Stimulated activated CD8-positive, alpha-beta memory T cell treated with anti-CD3 and anti-CD28 coated beads, Interleukin-7, amount 100 ng/mL, for 24 hours (primary cell): ENCODE measurements around the gene ZGPAT.

Experiments
- DNase-seq: peaks from one replicate; pipeline ENCODE4 v3.0.0-alpha.2; 2020; ENCODE audit warnings: low read depth

ZGPAT gene

GRCh38 chr20:63734946-63735858 lies 27.4 kb downstream of the ZGPAT start:
- DNase-seq, result no peak

GRCh38 chr20:63735859-63736718 lies 28.2 kb downstream of the ZGPAT start, which contains the start of gene LIME1:
TSS of gene LIME1 (plus strand) at chr20:63736664. CDS start at chr20:63737550, 886 bp downstream.
- peak; percentile 43 for DNase-seq

GRCh38 chr20:63736893-63737694 lies 29.3 kb downstream of the ZGPAT start:
- DNase-seq, result no peak

- DNase-seq, result no peak
Observed at GRCh38 chr20:63737695-63737944, 29.8 kb downstream of the ZGPAT start.

GRCh38 chr20:63737945-63738686 lies 30.3 kb downstream of the ZGPAT start:
- no peak for DNase-seq

GRCh38 chr20:63738687-63739129 lies 30.9 kb downstream of the ZGPAT start:
- no peak for DNase-seq

- no peak for DNase-seq
Observed at GRCh38 chr20:63739130-63740069, 31.6 kb downstream of the ZGPAT start, which contains the start of gene SLC2A4RG. TSS of gene SLC2A4RG (plus strand) at chr20:63739776. CDS start at chr20:63739913, 137 bp downstream.

GRCh38 chr20:63740070-63740626 lies 32.3 kb downstream of the ZGPAT start:
- no peak for DNase-seq

GRCh38 chr20:63740627-63741353 lies 33.0 kb downstream of the ZGPAT start:
- no peak for DNase-seq

GRCh38 chr20:63741354-63741675 lies 33.5 kb downstream of the ZGPAT start:
- no peak for DNase-seq

GRCh38 chr20:63741676-63742380 lies 34.0 kb downstream of the ZGPAT start:
- no peak for DNase-seq

GRCh38 chr20:63742381-63743024 lies 34.7 kb downstream of the ZGPAT start:
- no peak for DNase-seq

- no peak for DNase-seq
Observed at GRCh38 chr20:63743210-63743970, 35.6 kb downstream of the ZGPAT start.

- no peak for DNase-seq
Observed at GRCh38 chr20:63744158-63744557, 36.3 kb downstream of the ZGPAT start.

- no peak for DNase-seq
Observed at GRCh38 chr20:63744574-63745423, 37.0 kb downstream of the ZGPAT start.

- no peak for DNase-seq
Observed at GRCh38 chr20:63745424-63745805, 37.6 kb downstream of the ZGPAT start.
